K562 (cell line): Measurements from ENCODE around the gene ZER1. TPM values are rescaled to one million over a fixed set of nuclear protein-coding genes. Genes with fewer than 3 reads are reported as not detected.

Experiments used
- ARID2 ChIP-seq: fragments of 450-650 bp; IDR thresholded peaks from 2 replicates; pipeline ENCODE4 v1.6.1; 2017; ENCODE audit warnings: antibody characterized with exemption, mild to moderate bottlenecking
- BRCA1 ChIP-seq, 2 experiments: fragments of 450-650 bp in 1 of 2; sonication (generic) in 1 of 2; formaldehyde crosslinking in 1 of 2; IDR thresholded peaks; 2 replicates each; pipeline versions ENCODE4 v1.5.0 to v1.6.1; 2017 to 2020; ENCODE audit warnings: mild to moderate bottlenecking in 1 of 2, missing genetic modification reagents in 1 of 2
- CC2D1A ChIP-seq: fragments of 450-650 bp; IDR thresholded peaks from 2 replicates; pipeline ENCODE4 v1.6.1; 2017; ENCODE audit warnings: mild to moderate bottlenecking
- CCNT2 ChIP-seq: IDR thresholded peaks from 2 replicates; pipeline ENCODE4 v1.6.1; 2011; ENCODE audit warnings: borderline replicate concordance, low read depth, mild to moderate bottlenecking, moderate library complexity, mixed read lengths, low read length; ENCODE audit not compliant: insufficient read length; ENCODE audit errors: extremely low read depth
- POLR2G ChIP-seq: fragments of 200-400 bp; formaldehyde crosslinking; IDR thresholded peaks from 2 replicates; pipeline ENCODE4 v1.6.1; 2017; ENCODE audit warnings: low read depth, mild to moderate bottlenecking, antibody characterized with exemption, low read length, moderate library complexity
- SIN3A ChIP-seq, 2 experiments: fragments of 150-350 bp in 1 of 2; IDR thresholded peaks; 2 replicates each; pipeline ENCODE4 v1.6.1; 2011 to 2016; ENCODE audit warnings: borderline replicate concordance in 2 of 2, low read depth in 2 of 2, low read length in 2 of 2, mild to moderate bottlenecking in 2 of 2, moderate library complexity in 2 of 2; ENCODE audit not compliant: control insufficient read depth in 1 of 2
- SMARCA5 ChIP-seq: fragments of 450-650 bp; IDR thresholded peaks from 2 replicates; pipeline ENCODE4 v1.6.1; 2016
- SUPT5H ChIP-seq: fragments of 450-650 bp; IDR thresholded peaks from 2 replicates; pipeline ENCODE4 v1.6.1; 2016
- ZFX ChIP-seq: sonication (generic); formaldehyde crosslinking; IDR thresholded peaks from 2 replicates; pipeline ENCODE4 v1.8.0; 2022; ENCODE audit warnings: mild to moderate bottlenecking, missing genetic modification reagents, moderate library complexity
- ZNF263 ChIP-seq: sonication (generic); formaldehyde crosslinking; IDR thresholded peaks from 2 replicates; pipeline ENCODE4 v1.8.0; 2022; ENCODE audit warnings: mild to moderate bottlenecking, missing genetic modification reagents, borderline replicate concordance
- ZNF431 ChIP-seq: sonication (generic); formaldehyde crosslinking; IDR thresholded peaks from 2 replicates; pipeline ENCODE4 v1.8.0; 2022; ENCODE audit warnings: mild to moderate bottlenecking, missing genetic modification reagents
- ZNF644 ChIP-seq: fragments of 200-800 bp; sonication (Bioruptor generic); IDR thresholded peaks from 2 replicates; pipeline ENCODE4 v1.6.1; 2016; ENCODE audit warnings: low read depth, missing genetic modification characterization, missing compliant biosample characterization
- polyA plus RNA-seq, 8 experiments: library from polyadenylated mRNA; depleted of rRNA in 4 of 8; stranded (reverse) in 5 of 8; unstranded in 3 of 8; fragments of >200 nt; fragmentation: Nextera tagmentation in 2 of 8; fragmentation: Illumina TruSeq in 1 of 8; extraction: Ambion mirVana in 2 of 8; extraction: Trizol in 1 of 8; gene quantifications; 2 replicates each; pipeline versions ENCODE4 v1.2.1 to v1.2.3, GENCODE V29; 2011 to 2014; ENCODE audit warnings: inconsistent platforms in 1 of 8, missing spikeins in 1 of 8
- total RNA-seq, 7 experiments: library from RNA; depleted of rRNA in 6 of 7; stranded (reverse); fragments of >200 nt in 6 of 7; fragmentation: Illumina TruSeq in 2 of 7; extraction: Trizol in 2 of 7; gene quantifications; 2 replicates each; pipeline versions ENCODE4 v1.2.1 to v1.2.3, GENCODE V29; 2011 to 2021; ENCODE audit warnings: low replicate concordance in 1 of 7
- TF ChIP-seq, protein P1 (sequence below): sonication (generic); formaldehyde crosslinking; IDR thresholded peaks from 2 replicates; pipeline ENCODE4 v1.8.1; 2023; ENCODE audit warnings: mild to moderate bottlenecking, missing genetic modification reagents
- TF ChIP-seq, protein P2 (sequence below): sonication (generic); formaldehyde crosslinking; IDR thresholded peaks from 2 replicates; pipeline ENCODE4 v1.9.0; 2022; ENCODE audit warnings: mild to moderate bottlenecking, missing genetic modification reagents
- TF ChIP-seq, protein P3 (sequence below): sonication (generic); formaldehyde crosslinking; IDR thresholded peaks from 2 replicates; pipeline ENCODE4 v1.8.0; 2022; ENCODE audit warnings: mild to moderate bottlenecking, missing genetic modification reagents
- TF ChIP-seq, protein P4 (sequence below), 3 experiments: fragments of 200-800 bp in 1 of 3; sonication (Bioruptor generic) in 1 of 3; sonication (generic) in 1 of 3; formaldehyde crosslinking in 1 of 3; IDR thresholded peaks; 2 replicates each; pipeline versions ENCODE4 v1.6.1 to v1.8.0; 2016 to 2022; ENCODE audit warnings: mild to moderate bottlenecking in 2 of 3, missing compliant biosample characterization in 2 of 3, missing genetic modification characterization in 2 of 3, missing genetic modification reagents in 1 of 3
- TF ChIP-seq, protein P5 (sequence below): fragments of 450-650 bp; IDR thresholded peaks from 2 replicates; pipeline ENCODE4 v1.6.1; 2016
- TF ChIP-seq, protein P6 (sequence below), 2 experiments: fragments of 450-650 bp in 1 of 2; sonication (generic) in 1 of 2; formaldehyde crosslinking; conservative IDR thresholded peaks; 2 replicates each; pipeline versions ENCODE4 v1.4.0 to v1.8.1; 2020 to 2022; ENCODE audit warnings: mild to moderate bottlenecking in 1 of 2, missing genetic modification reagents in 1 of 2

ZER1 gene
- total and polyA plus RNA-seq, 9 of the 15 experiments (the other 6 are each of a cell fraction or from before 2014, with no cell fraction given) = 0.07 to 10.7 (median 6.2) TPM

DNA sequence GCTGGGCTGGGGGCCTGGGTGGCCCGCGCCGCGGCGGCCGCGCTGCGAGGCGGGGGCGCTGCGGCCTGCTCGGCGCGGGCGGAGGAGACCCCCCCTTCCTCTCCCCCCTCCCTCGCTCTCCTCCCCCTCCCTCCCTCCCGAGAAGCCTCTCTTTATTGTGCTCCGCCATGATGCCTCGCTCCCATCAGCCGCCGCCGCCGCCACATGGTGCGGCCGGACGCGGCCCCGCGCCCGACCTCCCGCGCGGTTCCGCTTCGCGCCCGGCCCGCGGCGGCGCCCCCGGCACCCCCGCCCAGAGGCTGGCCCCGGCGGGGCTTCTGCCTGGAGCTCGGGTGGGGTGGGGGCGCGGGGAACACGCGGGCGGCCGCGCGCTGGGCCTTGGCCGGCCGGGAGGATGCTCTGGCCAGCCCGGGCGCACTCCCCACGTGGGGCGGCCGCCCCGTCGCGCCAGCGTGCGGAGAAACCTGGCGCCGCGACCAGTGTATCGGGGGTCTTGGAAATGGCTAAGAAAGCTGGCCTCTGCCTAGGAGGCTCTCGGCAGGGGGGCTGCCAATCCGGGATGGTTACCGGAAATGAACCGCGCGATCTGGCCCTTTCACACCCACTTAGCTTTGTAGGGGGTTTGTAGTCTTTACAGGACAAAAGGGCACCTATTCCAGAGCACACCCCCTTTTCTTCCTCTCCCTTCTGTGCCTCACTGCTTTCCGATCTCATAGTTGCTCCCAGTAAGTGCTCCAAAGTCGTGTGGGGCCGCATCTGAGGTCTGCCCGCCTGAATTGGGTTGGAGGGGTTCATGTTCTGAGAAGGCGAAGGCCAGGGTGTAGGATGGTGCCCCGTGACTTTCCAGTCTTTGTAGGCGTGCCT, 81.7 kb downstream of the ZER1 start (continued):
- TF ChIP-seq, protein P1, sequence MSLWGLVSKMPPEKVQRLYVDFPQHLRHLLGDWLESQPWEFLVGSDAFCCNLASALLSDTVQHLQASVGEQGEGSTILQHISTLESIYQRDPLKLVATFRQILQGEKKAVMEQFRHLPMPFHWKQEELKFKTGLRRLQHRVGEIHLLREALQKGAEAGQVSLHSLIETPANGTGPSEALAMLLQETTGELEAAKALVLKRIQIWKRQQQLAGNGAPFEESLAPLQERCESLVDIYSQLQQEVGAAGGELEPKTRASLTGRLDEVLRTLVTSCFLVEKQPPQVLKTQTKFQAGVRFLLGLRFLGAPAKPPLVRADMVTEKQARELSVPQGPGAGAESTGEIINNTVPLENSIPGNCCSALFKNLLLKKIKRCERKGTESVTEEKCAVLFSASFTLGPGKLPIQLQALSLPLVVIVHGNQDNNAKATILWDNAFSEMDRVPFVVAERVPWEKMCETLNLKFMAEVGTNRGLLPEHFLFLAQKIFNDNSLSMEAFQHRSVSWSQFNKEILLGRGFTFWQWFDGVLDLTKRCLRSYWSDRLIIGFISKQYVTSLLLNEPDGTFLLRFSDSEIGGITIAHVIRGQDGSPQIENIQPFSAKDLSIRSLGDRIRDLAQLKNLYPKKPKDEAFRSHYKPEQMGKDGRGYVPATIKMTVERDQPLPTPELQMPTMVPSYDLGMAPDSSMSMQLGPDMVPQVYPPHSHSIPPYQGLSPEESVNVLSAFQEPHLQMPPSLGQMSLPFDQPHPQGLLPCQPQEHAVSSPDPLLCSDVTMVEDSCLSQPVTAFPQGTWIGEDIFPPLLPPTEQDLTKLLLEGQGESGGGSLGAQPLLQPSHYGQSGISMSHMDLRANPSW = peak; percentile 67; the same call in 1 of the 2 replicates
- TF ChIP-seq ZNF644 (tag) = no peak
- TF ChIP-seq, protein P2, sequence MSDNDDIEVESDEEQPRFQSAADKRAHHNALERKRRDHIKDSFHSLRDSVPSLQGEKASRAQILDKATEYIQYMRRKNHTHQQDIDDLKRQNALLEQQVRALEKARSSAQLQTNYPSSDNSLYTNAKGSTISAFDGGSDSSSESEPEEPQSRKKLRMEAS (CRISPR knock-in tag) = peak; percentile 75
- TF ChIP-seq SUPT5H = peak; percentile 50; the same call in 1 of the 2 replicates
- no peak for TF ChIP-seq BRCA1 (IDR thresholded peaks at IDR 0.05)
- TF ChIP-seq BRCA1 (CRISPR knock-in tag; IDR thresholded peaks at IDR 0.05) = 0 out of 2 replicates have a peak, but pooled peaks have one; percentile 80
- TF ChIP-seq ZNF431 (CRISPR knock-in tag) = peak; percentile 68; the same call in 1 of the 2 replicates
- TF ChIP-seq SIN3A (IDR thresholded peaks at IDR 0.05; ENCODE audit: borderline replicate concordance in 2 of 2, control insufficient read depth in 1 of 2, low read depth in 2 of 2, low read length in 2 of 2) = peak in 1 of 2 experiments; percentile 80; a peak in 3 of 4 replicates
- TF ChIP-seq, protein P3, sequence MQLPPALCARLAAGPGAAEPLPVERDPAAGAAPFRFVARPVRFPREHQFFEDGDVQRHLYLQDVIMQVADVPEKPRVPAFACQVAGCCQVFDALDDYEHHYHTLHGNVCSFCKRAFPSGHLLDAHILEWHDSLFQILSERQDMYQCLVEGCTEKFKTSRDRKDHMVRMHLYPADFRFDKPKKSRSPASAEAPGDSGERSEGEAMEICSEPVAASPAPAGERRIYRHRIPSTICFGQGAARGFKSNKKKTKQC (CRISPR knock-in tag) = peak; percentile 82
- peak; percentile 47; the same call in 1 of the 2 replicates for TF ChIP-seq ZFX (CRISPR knock-in tag)
- peak; percentile 73 for TF ChIP-seq POLR2G
- peak; percentile 55 for TF ChIP-seq CCNT2
- no peak for TF ChIP-seq ARID2
- TF ChIP-seq SMARCA5 = no peak
- TF ChIP-seq ZNF263 = 0 out of 2 replicates have a peak, but pooled peaks have one; percentile 42
- TF ChIP-seq, protein P4, sequence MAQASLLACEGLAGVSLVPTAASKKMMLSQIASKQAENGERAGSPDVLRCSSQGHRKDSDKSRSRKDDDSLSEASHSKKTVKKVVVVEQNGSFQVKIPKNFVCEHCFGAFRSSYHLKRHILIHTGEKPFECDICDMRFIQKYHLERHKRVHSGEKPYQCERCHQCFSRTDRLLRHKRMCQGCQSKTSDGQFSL (CRISPR knock-in tag; IDR thresholded peaks at IDR 0.05) = no peak
- TF ChIP-seq, protein P4 (tag; IDR thresholded peaks at IDR 0.05) = 0 out of 4 replicates have a peak, but pooled peaks of 1 of the 2 experiments have one; percentile 28
- TF ChIP-seq, protein P5, sequence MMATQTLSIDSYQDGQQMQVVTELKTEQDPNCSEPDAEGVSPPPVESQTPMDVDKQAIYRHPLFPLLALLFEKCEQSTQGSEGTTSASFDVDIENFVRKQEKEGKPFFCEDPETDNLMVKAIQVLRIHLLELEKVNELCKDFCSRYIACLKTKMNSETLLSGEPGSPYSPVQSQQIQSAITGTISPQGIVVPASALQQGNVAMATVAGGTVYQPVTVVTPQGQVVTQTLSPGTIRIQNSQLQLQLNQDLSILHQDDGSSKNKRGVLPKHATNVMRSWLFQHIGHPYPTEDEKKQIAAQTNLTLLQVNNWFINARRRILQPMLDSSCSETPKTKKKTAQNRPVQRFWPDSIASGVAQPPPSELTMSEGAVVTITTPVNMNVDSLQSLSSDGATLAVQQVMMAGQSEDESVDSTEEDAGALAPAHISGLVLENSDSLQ = no peak
- TF ChIP-seq CC2D1A = 0 out of 2 replicates have a peak, but pooled peaks have one; percentile 21
- TF ChIP-seq, protein P6, sequence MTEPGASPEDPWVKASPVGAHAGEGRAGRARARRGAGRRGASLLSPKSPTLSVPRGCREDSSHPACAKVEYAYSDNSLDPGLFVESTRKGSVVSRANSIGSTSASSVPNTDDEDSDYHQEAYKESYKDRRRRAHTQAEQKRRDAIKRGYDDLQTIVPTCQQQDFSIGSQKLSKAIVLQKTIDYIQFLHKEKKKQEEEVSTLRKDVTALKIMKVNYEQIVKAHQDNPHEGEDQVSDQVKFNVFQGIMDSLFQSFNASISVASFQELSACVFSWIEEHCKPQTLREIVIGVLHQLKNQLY (CRISPR knock-in tag; conservative IDR thresholded peaks at IDR 0.05) = 0 out of 4 replicates have a peak, but pooled peaks of 1 of the 2 experiments have one; percentile 24
